IPS-18a (cell line): ENCODE results near the gene GTF3C6.
"Not testable (repeated sequence)": the region's sequence is repeated elsewhere in the genome, so short reads cannot be mapped to it uniquely, and the experiment has no call there.

Experiments used
- H3K27ac ChIP-seq: one replicate; pipeline ENCODE4 v1.5.1; 2013; ENCODE audit warnings: low read length
- H3K27me3 ChIP-seq: one replicate; pipeline ENCODE4 v1.6.1; 2013; ENCODE audit warnings: mild to moderate bottlenecking, low read length; ENCODE audit not compliant: control insufficient read depth, insufficient read depth
- H3K36me3 ChIP-seq: one replicate; pipeline ENCODE4 v1.6.1; 2013; ENCODE audit warnings: low read depth, low read length; ENCODE audit not compliant: control insufficient read depth
- H3K4me1 ChIP-seq: one replicate; pipeline ENCODE4 v1.6.1; 2013; ENCODE audit warnings: low read depth, low read length; ENCODE audit not compliant: control insufficient read depth
- H3K4me3 ChIP-seq: one replicate; pipeline ENCODE4 v1.5.1; 2013; ENCODE audit warnings: low read length
- H3K9ac ChIP-seq: one replicate; pipeline ENCODE4 v1.6.1; 2013; ENCODE audit warnings: mild to moderate bottlenecking, low read length, moderate library complexity
- H3K9me3 ChIP-seq: one replicate; pipeline ENCODE4 v1.6.1; 2013; ENCODE audit warnings: low read depth, low read length; ENCODE audit not compliant: control insufficient read depth

GTF3C6 gene

GRCh38 chr6:110951008-110951407, 7.5 kb upstream of the GTF3C6 start:
- no peak overlapping the region for H3K9ac ChIP-seq
- no peaks in the 10 kb centered on the region for H3K4me1 ChIP-seq
- no peak overlapping the region for H3K4me3 ChIP-seq
- no peaks in the 10 kb centered on the region for H3K36me3 ChIP-seq
- H3K27ac ChIP-seq: no peak overlapping the region
- H3K27me3 ChIP-seq: no peaks in the 10 kb centered on the region
- no peaks in the 10 kb centered on the region for H3K9me3 ChIP-seq

- Histone ChIP-seq H3K36me3 (no peaks in the 10 kb centered on the region), H3K27me3 (no peaks in the 10 kb centered on the region), H3K9ac (no peak overlapping the region), H3K9me3 (no peaks in the 10 kb centered on the region), H3K4me1 (no peaks in the 10 kb centered on the region), H3K27ac (no peak overlapping the region), H3K4me3 (no peak overlapping the region)
Observed at GRCh38 chr6:110951986-110952794, 6.3 kb upstream of the GTF3C6 start.

- no peak overlapping the region for H3K27ac ChIP-seq
Observed at GRCh38 chr6:110953633-110954303, 4.7 kb upstream of the GTF3C6 start.

GRCh38 chr6:110960014-110960390, 1.5 kb downstream of the GTF3C6 start:
- Histone ChIP-seq H3K4me3 (no peak overlapping the region), H3K9ac (no peak overlapping the region), H3K4me1 (peaks cover 3% of the 10 kb centered on the region), H3K36me3 (peaks cover 35% of the 10 kb centered on the region), H3K27me3 (no peaks in the 10 kb centered on the region), H3K9me3 (no peaks in the 10 kb centered on the region), H3K27ac (no peak overlapping the region)

More at GRCh38 chr6:110953633-110954303, 4.7 kb upstream of the GTF3C6 start:
- Histone ChIP-seq H3K4me1 (peaks cover 3% of the 10 kb centered on the region), H3K36me3 (no peaks in the 10 kb centered on the region), H3K4me3 (no peak overlapping the region), H3K9me3 (no peaks in the 10 kb centered on the region), H3K27me3 (no peaks in the 10 kb centered on the region), H3K9ac (no peak overlapping the region)

GRCh38 chr6:110962636-110963035, 4.1 kb downstream of the GTF3C6 start:
- not testable (repeated sequence) for H3K27ac ChIP-seq, H3K27me3 ChIP-seq, H3K4me1 ChIP-seq, H3K9me3 ChIP-seq, H3K4me3 ChIP-seq, H3K9ac ChIP-seq
- H3K36me3 ChIP-seq: peaks cover 53% of the 10 kb centered on the region

GRCh38 chr6:110965629-110966229, 7.2 kb downstream of the GTF3C6 start:
- H3K4me3 ChIP-seq: no peak overlapping the region
- H3K9ac ChIP-seq: no peak overlapping the region
- H3K27ac ChIP-seq: no peak overlapping the region
- no peaks in the 10 kb centered on the region for H3K4me1 ChIP-seq
- no peaks in the 10 kb centered on the region for H3K9me3 ChIP-seq
- H3K36me3 ChIP-seq: peaks cover 50% of the 10 kb centered on the region
- no peaks in the 10 kb centered on the region for H3K27me3 ChIP-seq

- not testable (repeated sequence) for H3K4me3 ChIP-seq, H3K4me1 ChIP-seq, H3K27ac ChIP-seq, H3K9me3 ChIP-seq, H3K9ac ChIP-seq, H3K27me3 ChIP-seq
- peaks cover 24% of the 10 kb centered on the region for H3K36me3 ChIP-seq
Observed at GRCh38 chr6:110968661-110969060, 10.2 kb downstream of the GTF3C6 start.

- peaks cover 12% of the 10 kb centered on the region for H3K36me3 ChIP-seq
- H3K27ac ChIP-seq: no peak overlapping the region
- no peaks in the 10 kb centered on the region for H3K4me1 ChIP-seq
- H3K9me3 ChIP-seq: no peaks in the 10 kb centered on the region
- H3K27me3 ChIP-seq: no peaks in the 10 kb centered on the region
- no peak overlapping the region for H3K9ac ChIP-seq
- no peak overlapping the region for H3K4me3 ChIP-seq
Observed at GRCh38 chr6:110971468-110971867, 13.0 kb downstream of the GTF3C6 start.

- H3K36me3 ChIP-seq: no peaks in the 10 kb centered on the region
- no peak overlapping the region for H3K27ac ChIP-seq
- H3K9ac ChIP-seq: no peak overlapping the region
- H3K4me3 ChIP-seq: no peak overlapping the region
- H3K4me1 ChIP-seq: no peaks in the 10 kb centered on the region
- H3K9me3 ChIP-seq: no peaks in the 10 kb centered on the region
- no peaks in the 10 kb centered on the region for H3K27me3 ChIP-seq
Observed at GRCh38 chr6:110976575-110976974, 18.1 kb downstream of the GTF3C6 start.

- Histone ChIP-seq H3K4me1 (peaks cover 6% of the 10 kb centered on the region), H3K27ac (no peak overlapping the region), H3K9ac (no peak overlapping the region), H3K9me3 (no peaks in the 10 kb centered on the region), H3K27me3 (no peaks in the 10 kb centered on the region), H3K4me3 (no peak overlapping the region), H3K36me3 (no peaks in the 10 kb centered on the region)
Observed at GRCh38 chr6:110979565-110980101, 21.1 kb downstream of the GTF3C6 start.

GRCh38 chr6:110980227-110980626, 21.7 kb downstream of the GTF3C6 start:
- H3K4me1 ChIP-seq: peaks cover 6% of the 10 kb centered on the region
- H3K27me3 ChIP-seq: no peaks in the 10 kb centered on the region
- H3K4me3 ChIP-seq: no peak overlapping the region
- H3K36me3 ChIP-seq: peaks cover 6% of the 10 kb centered on the region
- H3K27ac ChIP-seq: no peak overlapping the region
- no peaks in the 10 kb centered on the region for H3K9me3 ChIP-seq
- no peak overlapping the region for H3K9ac ChIP-seq
